Activated T-cell treated with anti-CD3 and anti-CD28 coated beads for 1 hour (primary cell): Measurements from ENCODE around the gene ATP1B3.
"Not testable (repeated sequence)": the region's sequence is repeated elsewhere in the genome, so short reads cannot be mapped to it uniquely, and the experiment has no call there.

ENCODE experiments used
- DNase-seq: peaks from one replicate; pipeline ENCODE4 v3.0.0-alpha.2; 2020; ENCODE audit warnings: low read depth

Gene ATP1B3

DNA sequence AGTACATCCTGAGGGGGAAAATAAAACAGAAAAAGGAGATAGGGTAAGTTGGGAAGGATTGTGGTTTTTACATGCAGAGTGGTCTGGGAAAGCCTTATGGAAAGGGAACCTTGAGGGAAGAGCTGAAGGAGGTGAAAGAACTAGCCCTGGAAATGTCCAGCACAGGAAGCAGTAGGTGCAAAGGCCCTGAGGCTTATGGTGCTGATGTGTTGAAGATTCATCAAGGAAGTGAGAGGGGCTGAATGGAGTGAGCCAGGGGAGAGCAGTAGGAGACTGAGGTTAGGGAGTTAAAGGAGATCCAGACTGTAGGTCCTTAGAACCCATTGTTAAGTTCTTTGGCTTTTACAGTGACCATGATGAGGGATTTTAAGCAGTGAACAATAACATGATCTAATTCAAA is 33.0 kb downstream of the ATP1B3 start:
- DNase-seq: no peak

DNA sequence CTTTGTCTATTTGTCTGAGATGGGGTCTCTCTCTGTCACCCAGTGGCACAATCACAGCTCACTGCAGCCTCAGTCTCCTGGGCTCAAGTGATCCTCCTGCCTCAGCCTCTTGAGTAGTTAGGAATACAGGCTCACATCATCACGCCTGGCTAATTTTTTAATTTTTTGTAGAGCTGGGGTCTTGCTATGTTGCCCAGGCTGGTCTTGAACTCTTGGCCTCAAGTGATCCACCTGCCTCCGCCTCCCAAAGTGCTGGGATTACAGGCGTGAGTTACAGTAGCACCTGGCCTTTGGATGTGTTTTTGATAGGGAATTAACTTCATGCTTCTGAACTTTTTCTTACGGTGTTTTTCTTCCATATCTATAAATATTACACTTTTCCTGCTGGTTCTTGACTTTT is 33.5 kb downstream of the ATP1B3 start:
- not testable (repeated sequence) for DNase-seq

GRCh38 chr3:141913150-141913811 is 36.8 kb downstream of the ATP1B3 start:
- DNase-seq: peak; percentile 14

DNA sequence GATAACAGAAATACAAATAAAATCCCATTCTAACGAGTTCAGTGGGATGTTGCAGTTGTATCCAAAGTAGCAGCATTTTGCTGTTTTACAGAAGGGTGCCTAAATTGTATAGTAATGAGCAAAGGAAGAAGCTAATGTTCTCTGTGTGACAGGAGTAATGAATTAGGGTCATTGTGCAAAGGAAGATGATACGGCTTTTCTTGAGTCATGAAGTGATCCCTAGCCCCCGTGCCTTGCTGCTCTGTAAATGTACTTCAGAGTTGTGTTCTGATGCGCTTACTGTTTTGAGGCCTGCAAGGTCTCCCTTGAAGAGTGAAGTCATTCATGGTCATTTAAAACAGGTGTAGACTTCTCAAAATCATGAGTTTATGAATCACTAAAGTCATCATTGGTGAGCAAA is 37.9 kb downstream of the ATP1B3 start:
- no peak for DNase-seq

GRCh38 chr3:141915016-141915415 is 38.6 kb downstream of the ATP1B3 start:
- no peak for DNase-seq

DNA sequence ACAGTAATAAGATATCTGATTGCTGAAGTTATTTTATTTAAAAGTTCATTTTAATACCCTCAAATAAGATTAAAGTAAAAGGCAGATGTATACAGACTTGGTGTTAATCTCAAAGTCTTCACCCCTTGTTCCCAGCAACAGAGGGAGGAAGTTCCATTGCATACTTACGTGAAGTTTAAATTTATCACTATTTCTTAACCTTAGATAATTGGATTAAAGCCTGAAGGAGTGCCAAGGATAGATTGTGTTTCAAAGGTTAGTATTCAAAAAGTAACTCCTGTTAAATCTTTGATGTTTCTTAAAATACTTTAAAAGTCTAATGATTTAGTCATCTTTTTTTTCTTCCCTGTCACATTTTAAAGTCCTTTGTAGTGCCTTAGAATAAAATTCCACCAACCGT is 39.3 kb downstream of the ATP1B3 start:
- no peak for DNase-seq

DNA sequence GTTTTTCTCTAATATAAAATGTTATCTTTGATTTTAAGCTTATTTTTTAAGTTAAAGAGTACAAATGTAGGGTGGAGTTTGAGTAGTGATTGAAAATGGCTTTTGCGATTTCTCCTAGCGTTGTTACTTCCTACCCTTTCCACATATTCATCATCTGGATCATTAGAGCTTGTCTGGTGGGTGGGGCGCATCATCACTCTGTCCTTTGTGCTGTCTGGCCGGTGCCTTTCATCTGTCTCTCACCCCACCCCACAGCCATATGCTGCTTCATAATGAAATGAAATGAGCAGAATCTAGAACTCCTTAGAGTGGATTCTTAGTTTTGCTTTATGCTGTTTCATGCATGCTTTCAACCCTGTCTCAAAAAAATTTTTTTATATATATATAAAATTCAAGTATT is 44.3 kb downstream of the ATP1B3 start:
- no peak for DNase-seq

DNA sequence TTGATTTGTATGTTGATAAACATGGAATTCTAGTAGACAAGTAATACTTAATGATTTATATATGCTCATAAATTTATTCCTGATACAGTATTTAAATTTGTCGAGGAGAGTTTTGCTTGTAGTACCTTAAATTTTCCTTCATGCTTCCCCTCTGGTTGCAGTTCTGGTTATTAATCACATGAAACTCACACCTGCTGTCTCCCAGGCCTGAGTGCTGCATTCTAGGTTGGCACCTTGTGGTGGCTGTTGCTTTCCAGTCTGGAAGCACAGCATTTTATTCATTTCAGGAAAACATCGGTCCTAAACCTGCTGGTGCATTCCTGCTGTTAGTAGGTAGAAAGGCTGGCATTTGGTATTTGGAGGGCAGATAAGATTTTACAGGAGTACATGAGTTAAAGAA is 44.9 kb downstream of the ATP1B3 start:
- no peak for DNase-seq

DNA sequence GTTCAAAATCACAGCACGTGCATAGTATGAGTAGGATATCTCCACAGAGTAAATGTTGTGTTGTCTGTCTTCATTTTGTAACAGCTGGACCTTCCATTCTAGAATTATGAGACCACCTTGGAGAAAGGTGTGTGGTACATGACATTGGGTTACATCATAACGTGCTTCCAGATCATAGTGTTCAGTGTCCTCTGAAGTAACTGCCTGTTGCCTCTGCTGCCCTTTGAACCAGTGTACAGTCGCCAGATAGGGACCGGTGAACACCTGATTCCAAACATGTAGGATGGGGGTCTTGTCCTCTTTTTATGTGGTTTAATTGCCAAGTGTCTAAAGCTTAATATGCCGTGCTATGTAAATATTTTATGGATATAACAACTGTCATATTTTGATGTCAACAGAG is 49.2 kb downstream of the ATP1B3 start:
- not testable (repeated sequence) for DNase-seq

DNA sequence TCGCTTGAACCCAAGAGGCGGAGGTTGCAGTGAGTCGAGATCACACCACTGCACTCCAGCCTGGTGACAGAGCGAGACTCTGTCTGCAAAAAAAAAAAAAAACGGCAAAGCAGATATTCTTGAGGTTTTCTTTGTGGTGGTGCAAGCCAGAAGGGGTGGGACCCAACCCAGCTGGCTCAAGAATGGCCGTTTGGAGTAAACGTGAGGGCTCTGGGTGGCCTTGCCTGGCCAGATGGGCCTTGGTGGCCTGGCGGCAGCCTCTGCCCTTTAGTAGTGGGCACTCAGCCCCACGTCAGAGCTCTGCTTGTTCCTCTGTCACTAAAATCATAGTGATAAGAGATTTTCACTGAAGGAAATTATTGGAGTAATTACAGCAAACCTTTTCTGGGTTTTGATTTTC is 50.5 kb downstream of the ATP1B3 start:
- DNase-seq: no peak

DNA sequence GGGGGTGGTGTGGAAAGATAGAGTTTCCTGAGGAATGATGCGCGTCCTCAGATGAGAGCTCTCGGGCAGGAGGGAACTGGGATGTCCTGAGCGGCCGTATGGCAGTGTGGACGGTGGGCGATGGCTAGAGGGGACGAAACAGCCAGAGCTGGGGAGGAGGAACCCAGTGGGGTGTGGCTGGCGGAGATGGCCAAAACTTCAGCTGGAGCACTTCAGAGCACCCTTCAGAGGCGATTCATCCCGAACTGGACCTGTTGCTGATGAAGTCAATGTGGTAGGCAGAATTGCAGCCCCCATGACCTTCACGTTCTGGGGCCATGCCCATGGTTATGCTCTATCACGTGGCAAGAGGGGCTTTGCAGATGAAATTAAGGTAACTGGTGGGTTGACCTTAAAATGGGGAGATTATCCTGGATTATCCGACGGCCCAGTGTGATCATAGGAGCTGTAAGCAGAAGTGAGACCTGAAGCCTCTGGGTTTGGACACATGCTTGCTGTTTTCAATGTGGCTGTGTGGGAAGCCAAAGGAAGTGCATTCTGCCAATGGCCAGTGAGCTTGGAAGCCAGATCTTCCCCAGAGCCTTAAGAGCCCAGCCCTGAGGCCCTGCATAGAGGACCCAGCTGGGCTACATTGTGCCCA is 52.3 kb downstream of the ATP1B3 start:
- no peak for DNase-seq

- no peak for DNase-seq
Observed at GRCh38 chr3:141929341-141929995, 53.0 kb downstream of the ATP1B3 start.

GRCh38 chr3:141930801-141931200 is 54.4 kb downstream of the ATP1B3 start:
- no peak for DNase-seq

GRCh38 chr3:141933421-141934300 is 57.2 kb downstream of the ATP1B3 start:
- no peak for DNase-seq

DNA sequence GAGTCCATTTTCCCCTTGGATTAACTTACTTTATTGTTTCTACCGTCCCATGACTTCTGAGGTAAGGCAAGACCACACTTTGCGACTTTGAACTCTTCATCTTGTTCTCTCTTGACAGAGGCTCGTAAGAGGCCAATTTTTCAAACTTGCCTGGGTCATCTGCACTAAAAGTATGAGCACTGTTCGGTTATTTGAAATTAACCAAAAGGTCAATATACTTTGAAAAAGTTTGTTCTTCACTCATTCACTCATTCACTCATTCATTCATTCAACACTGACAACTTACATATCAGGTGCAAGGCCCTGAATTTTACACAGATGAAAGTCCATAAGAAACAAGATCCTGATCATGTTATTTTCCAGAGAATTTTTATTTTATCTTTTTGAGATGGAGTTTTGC is 57.9 kb downstream of the ATP1B3 start:
- DNase-seq: no peak

GRCh38 chr3:141938011-141938500 is 61.6 kb downstream of the ATP1B3 start:
- no peak for DNase-seq

- DNase-seq: no peak
Observed at GRCh38 chr3:141939759-141940158, 63.3 kb downstream of the ATP1B3 start.

DNA sequence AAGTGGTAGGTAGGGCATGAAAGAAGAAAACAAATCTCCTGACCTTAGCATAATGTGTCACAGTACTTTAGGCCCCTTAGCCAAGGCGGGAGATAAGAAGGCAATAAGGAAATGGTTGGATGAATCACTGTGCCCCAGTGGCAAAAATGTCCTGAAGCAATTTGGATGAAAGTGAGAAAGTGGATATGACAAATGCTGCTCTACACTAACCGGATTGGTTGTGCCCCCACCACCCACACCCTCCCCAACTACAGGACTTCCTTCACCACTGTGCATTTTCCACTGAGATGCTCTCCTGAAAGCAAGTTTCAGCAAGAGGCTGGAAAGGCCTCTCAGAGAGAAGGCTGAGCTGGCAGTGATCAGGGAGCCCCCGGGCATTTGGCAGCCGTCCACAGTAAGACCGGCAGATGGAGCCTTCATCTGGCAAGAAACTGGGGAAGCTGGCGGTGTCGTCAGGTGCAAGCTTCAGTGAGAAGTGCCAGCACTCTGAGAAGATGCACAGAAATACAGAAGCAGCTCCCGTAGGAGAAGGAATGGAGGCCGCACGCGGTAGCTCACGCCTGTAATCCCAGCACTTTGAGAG is 63.8 kb downstream of the ATP1B3 start:
- DNase-seq: no peak

DNA sequence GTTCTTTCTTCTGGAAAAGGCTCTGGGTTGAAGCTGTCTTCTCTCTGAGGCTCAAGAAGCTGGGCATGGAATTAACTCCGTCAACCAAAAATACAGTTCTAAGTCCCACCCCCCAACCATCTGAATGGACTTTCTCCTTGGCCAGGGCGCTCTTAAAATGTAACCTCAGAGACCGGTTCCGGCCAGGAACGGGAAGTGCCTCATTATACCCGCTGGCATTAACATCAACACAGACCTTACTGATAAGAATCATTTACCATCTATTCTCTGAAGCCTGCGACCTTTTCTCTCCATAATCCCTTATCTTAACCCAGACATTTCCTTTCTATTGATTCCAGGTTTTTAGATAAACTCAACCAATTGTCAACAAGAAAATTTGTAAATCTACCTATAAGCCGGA is 64.7 kb downstream of the ATP1B3 start:
- no peak for DNase-seq

DNA sequence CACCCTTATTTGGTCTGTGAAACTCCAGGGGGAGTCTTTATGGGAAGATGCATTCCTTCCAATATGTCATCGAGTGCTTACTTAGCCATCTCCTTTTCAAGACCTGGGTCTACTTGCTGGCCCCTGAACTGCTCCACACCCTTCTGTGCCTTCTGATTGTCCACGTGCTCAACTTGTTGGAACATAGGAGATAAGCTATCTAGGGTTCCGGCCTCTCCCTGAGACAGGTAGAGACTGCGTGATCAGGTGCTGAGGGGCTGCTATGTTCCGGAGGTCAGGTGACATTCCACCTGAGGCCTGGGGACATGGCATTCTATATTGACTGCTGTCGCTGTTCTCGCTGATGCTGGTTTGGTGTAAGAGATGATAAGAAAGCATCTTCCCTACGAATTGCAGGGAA is 65.6 kb downstream of the ATP1B3 start:
- no peak for DNase-seq

- DNase-seq: no peak
Observed at GRCh38 chr3:141945726-141946485, 69.5 kb downstream of the ATP1B3 start.
